Suprapubic skin (tissue), 3 donors: ENCODE results near the gene HCN4.

ENCODE experiments used
- CTCF ChIP-seq, 2 donors: fragments of 200-600 bp in 1 of 2; fragments of 450-650 bp in 1 of 2; sonication (generic) in 1 of 2; IDR thresholded peaks; one replicate each; pipeline ENCODE4 v1.5.1; 2016 to 2019; ENCODE audit warnings: antibody characterized with exemption in 2 of 2, mild to moderate bottlenecking in 1 of 2, moderate library complexity in 1 of 2
- EP300 ChIP-seq: sonication (generic); formaldehyde crosslinking; IDR thresholded peaks from one replicate; pipeline ENCODE4 v1.6.1; 2017; ENCODE audit warnings: antibody characterized with exemption
- POLR2A ChIP-seq, 2 donors: fragments of 450-650 bp; IDR thresholded peaks; one replicate each; pipeline ENCODE4 v1.6.1; 2017; ENCODE audit warnings: antibody characterized with exemption in 2 of 2, mild to moderate bottlenecking in 2 of 2, moderate library complexity in 2 of 2

- TF ChIP-seq CTCF (IDR thresholded peaks at IDR 0.05) (no peak), POLR2A (IDR thresholded peaks at IDR 0.05) (no peak), EP300 (no peak)
Observed at GRCh38 chr15:73319460-73320245, 49.1 kb downstream of the HCN4 start.
